Measurements from ENCODE around the gene ACMSD.

GRCh38 chr2:134823832-134824231 is 14.6 kb upstream of the ACMSD start:
- TF ChIP-seq CTCF (IDR thresholded peaks at IDR 0.05): no peak
- TF ChIP-seq POLR2A (IDR thresholded peaks at IDR 0.05): no peak
